Heart right ventricle (tissue), 16 donors: ENCODE measurements around the gene RHBDL1. TPM values are rescaled to one million over a fixed set of nuclear protein-coding genes. Genes with fewer than 3 reads are reported as not detected.
A peak's percentile ranks its signal among the peaks of the same experiment; 100 is the strongest.

Experiments
- ATAC-seq, 8 donors: fragments of 200-7000 bp; cut with Tn5 transposase; one replicate each; pipeline ENCODE4 v1.9.1; 2020; ENCODE audit warnings: mild to moderate bottlenecking in 8 of 8, moderate library complexity in 8 of 8, moderate number of reproducible peaks in 1 of 8
- DNase-seq, 2 donors: peaks; one replicate each; pipeline ENCODE4 v3.0.0-alpha.2; 2020
- H3K27ac ChIP-seq, 10 donors: fragments of 200-600 bp; sonication (generic) in 2 of 10; one replicate each; pipeline versions ENCODE4 v1.5.0 to v1.8.0; 2020 to 2022; ENCODE audit warnings: mild to moderate bottlenecking in 3 of 10
- H3K27me3 ChIP-seq, 7 donors: fragments of 200-600 bp; one replicate each; pipeline ENCODE4 v1.8.0; 2021 to 2022; ENCODE audit warnings: mild to moderate bottlenecking in 2 of 7
- H3K36me3 ChIP-seq, 9 donors: fragments of 200-600 bp; sonication (generic) in 1 of 9; one replicate each; pipeline versions ENCODE4 v1.5.0 to v1.8.0; 2020 to 2022; ENCODE audit warnings: mild to moderate bottlenecking in 2 of 9
- H3K4me1 ChIP-seq, 9 donors: fragments of 200-600 bp; sonication (generic) in 1 of 9; one replicate each; pipeline versions ENCODE4 v1.5.0 to v1.8.0; 2020 to 2022; ENCODE audit warnings: mild to moderate bottlenecking in 4 of 9
- H3K4me3 ChIP-seq, 10 donors: fragments of 200-600 bp; sonication (generic) in 2 of 10; one replicate each; pipeline versions ENCODE4 v1.5.0 to v1.8.0; 2020 to 2022; ENCODE audit warnings: mild to moderate bottlenecking in 7 of 10, moderate library complexity in 2 of 10
- H3K9me3 ChIP-seq, 11 donors: fragments of 200-600 bp in 10 of 11; sonication (generic) in 2 of 11; one replicate each; pipeline versions ENCODE4 v1.5.0 to v1.8.0; 2013 to 2022; ENCODE audit warnings: mild to moderate bottlenecking in 2 of 11, control low read depth in 1 of 11, moderate library complexity in 1 of 11
- WGBS, 2 donors: extraction: QIAGEN DNeasy Blood & Tissue Kit; methylation state at CpG; one replicate each; pipeline ENCODE4 v1.1.7; 2013; ENCODE audit warnings: inconsistent platforms in 1 of 2; 5-methylcytosine and 5-hydroxymethylcytosine counted together
- intact Hi-C, 10 donors: fragments of 100-400 bp; cut with DNase I; formaldehyde crosslinking; loops; one replicate each; pipeline versions ENCODE4 v1.11.1 to v1.14.2; 2022
- polyA plus RNA-seq, 2 donors: library from polyadenylated mRNA; stranded (reverse); fragments of 200-250 nt; gene quantifications; one replicate each; pipeline ENCODE4 v1.2.3, GENCODE V29; 2013
- total RNA-seq, 10 donors: library from RNA; stranded (reverse); fragmentation: NEBNext Ultra II Directional in 3 of 10; extraction: Animal tissue kit (Norgen Biotek cat#: 25700) in 3 of 10; gene quantifications; one replicate each; pipeline versions ENCODE4 v1.2.1 to v1.2.4, GENCODE V29; 2021 to 2023
- TF ChIP-seq, protein P1 (sequence below), 9 donors: fragments of 200-600 bp; sonication (generic) in 2 of 9; IDR thresholded peaks; one replicate each; pipeline versions ENCODE4 v1.5.0 to v1.8.0; 2021 to 2022; ENCODE audit warnings: antibody characterized with exemption in 9 of 9, mild to moderate bottlenecking in 5 of 9, moderate library complexity in 1 of 9
- donor health status: Arrhythmogenic right ventricular cardiomyopathy.
- donor health status: ischemic (EF 13 %, LVEDD 7.1; RV severe dilation, severe dysfunction).
- donor health status: healthy with polysubstance abuse.
- donor health status: DM: no; HTN: yes; CAD: no.
- donor health status: DM: no; HTN: no; CAD: no.
- donor health status: ischemic (EF 25% LVEDD 6.9; RV normal size, moderate dysfunction).
- donor health status: ischemic (EF 25% LVEDD 5.7; RV mildly dilated, moderate dysfunction).
- donor health status: healthy.
- donor health status: DM: yes; HTN: yes; CAD: no.
- donor health status: Ischemic cardiomyopathy.
- donor health status: ischemic (EF 35%, LVEDD 5.7; RV mildly dilated, moderate dysfunction).
- donor health status: nonischemic (EF 11% LVEDD 7.7; RV severe dilation, severe dysfunction).
- donor health status: DM: yes; HTN: yes; CAD: no.
- donor health status: PGD.
- donor health status: ischemic (EF 29% LVEDD 5.4; RV normal size, mild dysfunction).
- donor health status: nonischemic (EF 23%, LVEDD 6.1; RV moderate dilation, normal function).

The RHBDL1 gene
- total and polyA plus RNA-seq, 12 donors = 0.90 to 7.4 (median 2.1) TPM

DNA sequence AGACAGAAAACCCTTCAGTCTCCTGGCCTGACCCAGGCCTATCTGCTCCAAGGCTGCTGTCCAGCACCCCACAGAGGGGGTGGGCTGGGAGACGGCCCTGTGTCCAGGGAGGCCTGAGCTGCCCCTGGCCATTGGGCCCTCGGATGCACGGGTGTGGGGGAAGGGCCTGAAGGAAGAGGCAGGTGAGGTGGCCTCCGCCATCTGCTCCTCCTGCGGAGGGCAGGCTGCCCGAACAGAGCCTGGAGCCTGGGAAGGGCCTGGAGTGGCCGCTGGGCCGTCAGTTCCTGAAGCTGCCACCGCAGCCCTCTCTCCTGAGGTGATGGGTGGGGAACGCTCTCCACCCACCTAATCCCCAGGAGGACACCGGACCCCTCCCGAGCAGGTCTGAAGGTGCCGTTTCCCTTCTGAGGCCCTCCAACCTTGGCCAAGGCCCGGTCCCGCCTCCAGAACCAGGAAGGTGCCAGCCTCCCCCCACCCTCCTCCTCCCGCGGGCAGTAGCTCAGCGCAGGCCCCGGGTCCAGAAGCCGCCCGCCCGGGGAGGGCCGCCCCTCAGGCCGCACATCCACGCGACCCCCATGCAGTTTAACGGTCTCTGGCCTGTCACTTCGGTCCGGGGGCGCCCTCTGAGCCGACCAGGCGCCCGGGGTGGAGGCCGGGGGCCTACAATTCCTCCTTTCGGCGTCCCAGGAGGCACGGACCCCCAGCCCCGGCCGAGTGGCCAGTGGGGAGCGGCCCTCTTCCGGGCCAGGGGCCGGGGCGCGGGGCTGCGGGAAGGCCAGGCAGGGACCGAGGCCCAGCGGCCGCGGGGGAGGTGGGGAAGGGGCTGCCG lies 29.3 kb downstream of the RHBDL1 start:
- peaks cover 51 to 97% (median 92%) of the 10 kb centered on the region in 7 donors for H3K27me3 ChIP-seq
- H3K27ac ChIP-seq = no peak overlapping the region
- H3K36me3 ChIP-seq = no peaks in the 10 kb centered on the region
- no peaks in the 10 kb centered on the region for H3K9me3 ChIP-seq
- 10 to 13% methylated on average over 48 to 50 of the region's 50 CpGs for WGBS, 2 donors
- intact Hi-C loops = no loop called here
- no peak overlapping the region for H3K4me3 ChIP-seq
- peaks cover 0 to 19% (median 8%) of the 10 kb centered on the region in 9 donors for H3K4me1 ChIP-seq
- DNase-seq (no peak), ATAC-seq (no peak)
- TF ChIP-seq, protein P1, sequence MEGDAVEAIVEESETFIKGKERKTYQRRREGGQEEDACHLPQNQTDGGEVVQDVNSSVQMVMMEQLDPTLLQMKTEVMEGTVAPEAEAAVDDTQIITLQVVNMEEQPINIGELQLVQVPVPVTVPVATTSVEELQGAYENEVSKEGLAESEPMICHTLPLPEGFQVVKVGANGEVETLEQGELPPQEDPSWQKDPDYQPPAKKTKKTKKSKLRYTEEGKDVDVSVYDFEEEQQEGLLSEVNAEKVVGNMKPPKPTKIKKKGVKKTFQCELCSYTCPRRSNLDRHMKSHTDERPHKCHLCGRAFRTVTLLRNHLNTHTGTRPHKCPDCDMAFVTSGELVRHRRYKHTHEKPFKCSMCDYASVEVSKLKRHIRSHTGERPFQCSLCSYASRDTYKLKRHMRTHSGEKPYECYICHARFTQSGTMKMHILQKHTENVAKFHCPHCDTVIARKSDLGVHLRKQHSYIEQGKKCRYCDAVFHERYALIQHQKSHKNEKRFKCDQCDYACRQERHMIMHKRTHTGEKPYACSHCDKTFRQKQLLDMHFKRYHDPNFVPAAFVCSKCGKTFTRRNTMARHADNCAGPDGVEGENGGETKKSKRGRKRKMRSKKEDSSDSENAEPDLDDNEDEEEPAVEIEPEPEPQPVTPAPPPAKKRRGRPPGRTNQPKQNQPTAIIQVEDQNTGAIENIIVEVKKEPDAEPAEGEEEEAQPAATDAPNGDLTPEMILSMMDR (IDR thresholded peaks at IDR 0.05) = no peak

- Histone ChIP-seq H3K4me1 (peaks cover 0 to 22% (median 14%) of the 10 kb centered on the region in 9 donors), H3K27ac (no peak within 1 kb of the TSS), H3K4me3 (peak within 1 kb of the TSS in 3 of 10 donors; percentile 19 to 26 (median 22)), H3K27me3 (peaks cover 46 to 97% (median 92%) of the 10 kb centered on the region in 7 donors), H3K9me3 (no peaks in the 10 kb centered on the region), H3K36me3 (no peaks in the 10 kb centered on the region)
- TF ChIP-seq, protein P1 (IDR thresholded peaks at IDR 0.05) = no peak
- no peak for ATAC-seq
- intact Hi-C loops = no loop called here
- DNase-seq = no peak
- WGBS, 2 donors = 1% methylated on average over 42 to 112 of the region's 115 CpGs
Measured at GRCh38 chr16:705431-706188, 30.1 kb downstream of the RHBDL1 start, which contains the start of gene FBXL16. Gene FBXL16, minus strand, starts transcription at chr16:705801. Its CDS starts 8,396 bp downstream, at chr16:697405.

DNA sequence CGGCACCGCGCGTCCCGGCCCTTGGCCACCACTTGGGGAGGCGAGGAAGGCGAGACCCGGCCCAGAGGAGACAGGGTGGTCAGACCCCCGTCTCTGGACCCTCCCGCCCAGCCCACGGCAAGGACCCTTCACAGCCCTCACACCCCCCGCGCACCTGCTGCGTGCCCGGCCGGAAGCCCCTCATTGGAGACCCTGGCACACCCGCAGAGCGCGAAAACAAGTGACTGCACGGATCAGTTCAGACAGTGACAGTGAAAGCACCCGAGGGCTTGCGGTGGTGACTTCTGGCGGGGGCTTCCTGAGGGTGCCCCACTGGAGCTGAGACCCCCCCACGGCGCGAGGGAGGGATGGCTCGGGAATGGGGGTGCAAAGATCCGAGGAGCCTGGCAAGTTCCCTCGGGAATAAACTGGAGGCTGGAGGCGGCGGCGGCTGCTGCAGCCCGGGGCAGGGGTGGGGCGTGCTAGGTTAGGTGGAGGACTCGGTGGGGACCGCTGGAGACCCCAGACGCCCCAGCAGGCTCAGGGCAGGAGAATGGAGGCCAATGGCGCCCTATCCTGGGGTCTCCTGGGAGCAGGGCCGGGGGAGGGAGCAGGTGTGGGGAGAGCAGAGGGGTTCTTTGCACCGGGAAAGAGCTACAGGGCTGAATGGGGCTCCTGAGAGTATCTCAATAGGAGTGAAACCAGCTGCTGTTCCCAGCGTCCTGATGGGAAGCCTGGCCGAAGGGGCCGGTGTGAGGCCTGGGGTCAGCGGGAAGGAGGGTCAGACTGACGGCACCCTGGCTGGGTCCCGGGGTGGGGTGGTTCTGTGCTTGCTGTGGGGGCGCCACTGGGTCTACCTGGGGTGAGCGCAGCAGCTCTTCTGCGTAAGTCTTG lies 31.0 kb downstream of the RHBDL1 start:
- peaks cover 38 to 97% (median 92%) of the 10 kb centered on the region in 7 donors for H3K27me3 ChIP-seq
- intact Hi-C loops = no loop called here

More for the DNA sequence above, 31.0 kb downstream of the RHBDL1 start:
- H3K27ac ChIP-seq = no peak overlapping the region
- DNase-seq = no peak
- 4 to 5% methylated on average over 47 to 49 of the region's 49 CpGs for WGBS, 2 donors
- H3K9me3 ChIP-seq = no peaks in the 10 kb centered on the region
- TF ChIP-seq, protein P1 (IDR thresholded peaks at IDR 0.05) = no peak
- H3K4me1 ChIP-seq = peaks cover 0 to 15% (median 8%) of the 10 kb centered on the region in 9 donors
- ATAC-seq = no peak
- H3K36me3 ChIP-seq = no peaks in the 10 kb centered on the region
- peak overlapping the region in 2 of 10 donors; percentile 19 to 22 for H3K4me3 ChIP-seq
